ENCODE measurements around the gene HOXA10.

The HOXA10 gene

GRCh38 chr7:27143023-27143949 is 30.8 kb downstream of the HOXA10 start, which contains the start of gene HOXA5:
HOXA5 (minus strand) TSS chr7:27143681; CDS start chr7:27143607, 74 bp downstream.
- no peak for DNase-seq

GRCh38 chr7:27142580-27143022 is 31.5 kb downstream of the HOXA10 start:
- no peak for DNase-seq

GRCh38 chr7:27141923-27142579 is 32.1 kb downstream of the HOXA10 start:
- DNase-seq = no peak

GRCh38 chr7:27141137-27141922 is 32.8 kb downstream of the HOXA10 start:
- DNase-seq = no peak

GRCh38 chr7:27140126-27140857 is 33.8 kb downstream of the HOXA10 start:
- no peak for DNase-seq

GRCh38 chr7:27139334-27140125 is 34.6 kb downstream of the HOXA10 start:
- no peak for DNase-seq

GRCh38 chr7:27138985-27139333 is 35.2 kb downstream of the HOXA10 start:
- no peak for DNase-seq

GRCh38 chr7:27138472-27138871 is 35.6 kb downstream of the HOXA10 start:
- DNase-seq = no peak

GRCh38 chr7:27137640-27138315 is 36.3 kb downstream of the HOXA10 start:
- no peak for DNase-seq

GRCh38 chr7:27134392-27134791 is 39.7 kb downstream of the HOXA10 start:
- DNase-seq = no peak

GRCh38 chr7:27133409-27134231 is 40.5 kb downstream of the HOXA10 start:
- no peak for DNase-seq

GRCh38 chr7:27132978-27133377 is 41.1 kb downstream of the HOXA10 start:
- no peak for DNase-seq

- DNase-seq = no peak
Observed at GRCh38 chr7:27132214-27132613, 41.9 kb downstream of the HOXA10 start.

- DNase-seq = no peak
Observed at GRCh38 chr7:27131390-27131819, 42.7 kb downstream of the HOXA10 start.

GRCh38 chr7:27130540-27131389 is 43.4 kb downstream of the HOXA10 start, which contains the start of gene HOXA4:
HOXA4 (minus strand) TSS chr7:27130757; CDS start chr7:27130733, 24 bp downstream.
- no peak for DNase-seq

- no peak for DNase-seq
Observed at GRCh38 chr7:27129729-27130539, 44.2 kb downstream of the HOXA10 start.

- DNase-seq = no peak
Observed at GRCh38 chr7:27128776-27129728, 45.1 kb downstream of the HOXA10 start.
